Colonic mucosa (tissue), 4 donors: ENCODE data around the gene PCED1A. TPM values are rescaled to one million over a fixed set of nuclear protein-coding genes. Genes with fewer than 3 reads are reported as not detected.

Experiments used
- DNase-seq: peaks from one replicate; pipeline ENCODE4 v3.0.0-alpha.2; 2020
- H3K27ac ChIP-seq: fragments of 200-600 bp; one replicate; pipeline ENCODE4 v1.8.0; 2021
- H3K27me3 ChIP-seq: fragments of 200-600 bp; one replicate; pipeline ENCODE4 v1.8.0; 2021
- H3K36me3 ChIP-seq: fragments of 200-600 bp; one replicate; pipeline ENCODE4 v1.8.0; 2021
- H3K4me1 ChIP-seq: fragments of 200-600 bp; one replicate; pipeline ENCODE4 v1.8.0; 2021; ENCODE audit warnings: mild to moderate bottlenecking
- H3K4me3 ChIP-seq: fragments of 200-600 bp; one replicate; pipeline ENCODE4 v1.8.0; 2021
- H3K9ac ChIP-seq, 2 donors: one replicate each; pipeline ENCODE4 v1.7.0; 2013; ENCODE audit warnings: control low read depth in 2 of 2, low read depth in 2 of 2, low read length in 2 of 2
- H3K9me3 ChIP-seq: fragments of 200-600 bp; one replicate; pipeline ENCODE4 v1.8.0; 2021
- intact Hi-C: fragments of 100-400 bp; cut with DNase I; formaldehyde crosslinking; loops from one replicate; pipeline ENCODE4 v1.14.1; 2022
- total RNA-seq, 2 donors: library from RNA; stranded (reverse); fragmentation: NEBNext Ultra II Directional in 1 of 2; extraction: Animal tissue kit (Norgen Biotek cat#: 25700) in 1 of 2; gene quantifications; one replicate each; pipeline ENCODE4 v1.2.1, GENCODE V29; 2021
- TF ChIP-seq, protein P1 (sequence below): fragments of 200-600 bp; IDR thresholded peaks from one replicate; pipeline ENCODE4 v1.8.0; 2022; ENCODE audit warnings: antibody characterized with exemption, mild to moderate bottlenecking
- donor health status: healthy.
- donor health status: DM: no; HTN: no; CAD: no.
- donor health status: DM: no; HTN: no; CAD: no.

PCED1A gene
- total RNA-seq, 2 donors from 2014 or later: 21.7 to 24.8 TPM

DNA sequence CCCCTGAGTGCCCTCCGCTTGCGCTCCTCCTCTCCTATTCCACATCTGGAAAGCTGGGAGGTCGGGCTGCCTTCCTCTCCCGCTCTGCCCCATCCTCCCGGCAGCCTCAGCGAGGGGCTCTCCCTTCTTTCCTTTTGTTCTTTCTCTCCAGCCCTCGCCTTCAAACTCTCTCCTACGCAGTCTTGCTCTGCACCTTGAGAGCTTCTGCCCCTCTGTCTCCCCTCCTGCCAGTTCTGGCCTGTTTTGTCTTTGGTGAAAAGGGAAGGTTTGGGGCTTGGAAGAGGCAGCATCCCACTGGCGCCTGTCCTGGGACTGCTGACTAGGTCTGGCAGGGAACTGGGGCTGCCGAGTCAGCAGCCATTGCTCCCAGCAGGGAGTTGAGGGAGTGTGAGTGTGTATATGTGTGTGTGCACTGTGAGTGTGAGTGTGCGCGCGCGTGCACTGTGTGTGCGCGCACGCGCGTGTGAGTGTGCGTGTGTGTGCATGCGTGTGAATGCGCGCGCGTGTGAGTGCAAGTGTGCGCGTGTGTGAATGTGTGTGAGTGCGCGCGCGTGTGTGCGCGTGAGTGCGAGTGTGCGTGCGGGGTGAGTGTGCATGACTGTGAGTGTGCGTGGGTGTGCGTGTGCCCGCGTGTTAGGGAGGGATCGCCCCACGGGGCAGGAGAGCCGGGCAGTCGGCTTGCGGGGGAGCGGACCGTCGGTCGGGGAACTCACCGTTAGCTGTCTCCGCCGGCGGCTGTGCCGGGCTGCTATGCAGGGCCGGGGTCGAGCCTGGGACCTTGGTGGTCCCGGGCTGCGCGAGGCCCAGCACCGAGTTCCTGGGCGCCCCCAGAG, 40.6 kb downstream of the PCED1A start:
- DNase-seq: no peak
- H3K4me3 ChIP-seq: peak overlapping the region; percentile 9
- H3K36me3 ChIP-seq: no peaks in the 10 kb centered on the region
- H3K27ac ChIP-seq: no peak overlapping the region
- TF ChIP-seq, protein P1, sequence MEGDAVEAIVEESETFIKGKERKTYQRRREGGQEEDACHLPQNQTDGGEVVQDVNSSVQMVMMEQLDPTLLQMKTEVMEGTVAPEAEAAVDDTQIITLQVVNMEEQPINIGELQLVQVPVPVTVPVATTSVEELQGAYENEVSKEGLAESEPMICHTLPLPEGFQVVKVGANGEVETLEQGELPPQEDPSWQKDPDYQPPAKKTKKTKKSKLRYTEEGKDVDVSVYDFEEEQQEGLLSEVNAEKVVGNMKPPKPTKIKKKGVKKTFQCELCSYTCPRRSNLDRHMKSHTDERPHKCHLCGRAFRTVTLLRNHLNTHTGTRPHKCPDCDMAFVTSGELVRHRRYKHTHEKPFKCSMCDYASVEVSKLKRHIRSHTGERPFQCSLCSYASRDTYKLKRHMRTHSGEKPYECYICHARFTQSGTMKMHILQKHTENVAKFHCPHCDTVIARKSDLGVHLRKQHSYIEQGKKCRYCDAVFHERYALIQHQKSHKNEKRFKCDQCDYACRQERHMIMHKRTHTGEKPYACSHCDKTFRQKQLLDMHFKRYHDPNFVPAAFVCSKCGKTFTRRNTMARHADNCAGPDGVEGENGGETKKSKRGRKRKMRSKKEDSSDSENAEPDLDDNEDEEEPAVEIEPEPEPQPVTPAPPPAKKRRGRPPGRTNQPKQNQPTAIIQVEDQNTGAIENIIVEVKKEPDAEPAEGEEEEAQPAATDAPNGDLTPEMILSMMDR: no peak
- H3K9ac ChIP-seq: peak overlapping the region in 1 of 2 donors; percentile 43
- intact Hi-C loops: no loop called here
- H3K4me1 ChIP-seq: peaks cover 4% of the 10 kb centered on the region
- H3K27me3 ChIP-seq: peaks cover 41% of the 10 kb centered on the region
- H3K9me3 ChIP-seq: no peaks in the 10 kb centered on the region

DNA sequence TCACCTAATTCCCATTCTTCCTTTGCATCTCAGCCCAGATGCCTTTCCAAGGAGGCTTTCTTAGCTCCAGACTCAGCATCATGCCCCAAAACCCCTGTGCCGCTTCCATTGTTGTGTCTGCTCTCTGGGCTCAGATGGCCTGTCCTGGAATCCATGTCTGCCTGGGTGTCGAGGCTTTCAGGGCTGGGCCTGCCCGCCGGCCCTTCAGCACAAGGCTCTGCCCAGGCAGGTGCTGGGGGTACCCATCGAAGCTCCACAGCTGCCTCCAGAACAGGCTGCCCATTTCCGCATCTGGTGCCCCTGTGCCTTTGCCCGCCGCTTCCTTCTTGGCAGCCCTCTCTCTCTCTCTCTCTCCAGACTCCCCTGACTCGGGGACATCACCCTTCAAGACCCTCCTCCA, 41.2 kb downstream of the PCED1A start:
- no peak for DNase-seq
- TF ChIP-seq, protein P1: no peak
- H3K9ac ChIP-seq: no peak overlapping the region
- no peaks in the 10 kb centered on the region for H3K9me3 ChIP-seq
- peaks cover 4% of the 10 kb centered on the region for H3K4me1 ChIP-seq
- no peak overlapping the region for H3K4me3 ChIP-seq
- intact Hi-C loops: no loop called here
- H3K36me3 ChIP-seq: no peaks in the 10 kb centered on the region
- H3K27ac ChIP-seq: no peak overlapping the region
- peaks cover 35% of the 10 kb centered on the region for H3K27me3 ChIP-seq

DNA sequence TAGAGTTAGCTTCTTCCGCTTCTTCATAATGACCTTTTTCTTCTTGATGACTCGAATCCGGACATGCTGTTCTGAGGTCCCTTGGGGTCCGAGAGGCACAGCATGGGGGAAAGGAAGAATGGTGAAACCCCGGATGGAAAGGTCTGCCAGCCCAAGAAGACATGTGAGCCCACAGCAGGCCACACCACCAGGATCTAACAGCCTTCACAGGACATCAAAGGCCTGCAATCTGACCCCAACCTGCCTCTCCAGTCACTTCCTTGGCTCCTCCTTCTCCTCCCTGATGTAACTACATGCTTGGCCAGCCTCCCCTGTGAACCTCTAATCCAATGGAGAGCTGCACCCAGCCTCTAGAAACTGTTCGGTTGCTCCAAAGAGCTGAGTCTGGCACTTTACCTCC, 41.6 kb downstream of the PCED1A start:
- no peak for DNase-seq
- H3K4me3 ChIP-seq: no peak overlapping the region
- no peak overlapping the region for H3K9ac ChIP-seq
- no peaks in the 10 kb centered on the region for H3K9me3 ChIP-seq
- H3K27me3 ChIP-seq: peaks cover 35% of the 10 kb centered on the region
- TF ChIP-seq, protein P1: no peak
- no peak overlapping the region for H3K27ac ChIP-seq
- H3K36me3 ChIP-seq: no peaks in the 10 kb centered on the region
- intact Hi-C loops: no loop called here
- H3K4me1 ChIP-seq: peaks cover 4% of the 10 kb centered on the region

DNA sequence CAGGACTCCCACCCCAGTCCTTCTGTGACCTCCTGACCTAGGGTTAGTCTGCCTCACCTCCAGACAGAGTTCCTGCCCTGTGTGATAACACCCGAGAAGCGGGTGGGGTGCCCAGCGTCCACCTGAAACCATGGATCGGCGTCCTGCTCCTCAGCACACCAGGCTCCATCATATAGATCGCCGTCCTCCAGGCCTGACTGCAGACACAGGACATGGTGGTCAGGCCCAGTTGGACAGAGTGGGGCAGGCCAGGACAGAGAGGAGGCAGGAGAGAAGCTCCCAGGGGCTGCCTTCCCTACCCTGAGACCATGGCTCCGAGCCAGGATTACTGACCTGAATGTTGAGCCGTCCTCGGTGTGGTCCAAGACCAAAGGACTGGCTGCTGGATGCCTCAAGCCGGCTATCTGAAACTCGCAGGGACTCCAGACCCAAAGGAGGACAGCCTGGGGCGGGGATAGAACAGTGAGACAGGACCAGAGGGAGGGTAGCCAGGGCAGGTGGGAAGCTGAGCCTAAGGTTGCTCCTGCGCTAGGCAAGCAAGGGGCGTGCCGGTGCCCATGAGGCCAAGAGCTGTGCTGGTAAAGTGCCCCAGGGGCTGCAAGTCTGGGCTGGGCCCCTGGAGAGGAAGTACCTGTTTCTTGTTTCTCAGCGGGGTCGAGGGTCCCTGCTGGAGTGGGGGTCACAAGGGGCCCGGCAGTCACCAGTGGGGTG, 42.2 kb downstream of the PCED1A start:
- Histone ChIP-seq H3K9ac (no peak overlapping the region), H3K27me3 (peaks cover 35% of the 10 kb centered on the region), H3K27ac (no peak overlapping the region), H3K36me3 (no peaks in the 10 kb centered on the region), H3K4me1 (peaks cover 4% of the 10 kb centered on the region), H3K4me3 (no peak overlapping the region), H3K9me3 (no peaks in the 10 kb centered on the region)
- intact Hi-C loops: no loop called here
- no peak for DNase-seq
- TF ChIP-seq, protein P1: no peak

DNA sequence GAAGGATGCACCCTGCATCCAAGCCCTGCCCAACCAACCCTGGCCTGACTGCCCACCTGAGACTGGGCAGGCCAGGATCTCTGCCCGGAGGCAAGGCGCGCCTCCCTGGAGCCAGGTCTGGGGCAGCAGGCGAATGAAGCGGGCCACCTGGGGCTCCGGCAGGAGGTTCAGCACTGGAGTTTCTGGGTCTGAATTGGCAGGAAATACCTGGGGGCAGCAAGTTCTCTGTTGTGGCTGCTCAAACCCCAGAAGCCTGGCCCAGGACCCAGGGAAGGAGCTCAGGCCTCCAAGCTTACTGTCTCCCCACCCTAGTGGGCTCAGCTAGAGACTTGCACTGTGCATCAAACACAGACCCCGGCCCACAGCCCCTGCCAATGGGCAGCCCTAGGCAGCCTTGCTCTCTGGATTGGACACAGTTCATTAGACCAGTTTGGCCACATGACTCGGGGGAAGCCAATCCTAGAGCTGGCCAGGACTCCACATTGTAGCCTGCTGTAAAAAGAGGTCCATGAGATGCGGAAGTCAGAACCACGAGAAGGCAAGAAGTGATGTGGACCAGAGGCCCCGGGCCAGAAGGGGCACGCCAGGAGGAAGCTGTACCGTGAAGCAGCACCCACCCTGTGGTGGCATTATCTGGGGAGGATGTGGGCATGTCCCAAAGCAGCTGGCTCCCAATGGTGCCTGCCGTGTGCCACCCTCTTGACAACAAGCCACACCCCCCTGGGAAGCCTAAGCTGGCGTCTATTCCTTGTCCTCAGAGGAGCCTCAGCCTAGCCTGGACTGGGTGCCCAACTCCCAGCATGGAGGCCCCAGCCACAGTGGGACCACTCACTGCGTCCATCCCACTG, 43.1 kb downstream of the PCED1A start:
- Histone ChIP-seq H3K9ac (no peak overlapping the region), H3K27me3 (peaks cover 35% of the 10 kb centered on the region), H3K4me1 (peaks cover 4% of the 10 kb centered on the region), H3K27ac (no peak overlapping the region), H3K4me3 (no peak overlapping the region), H3K36me3 (no peaks in the 10 kb centered on the region), H3K9me3 (no peaks in the 10 kb centered on the region)
- DNase-seq: no peak
- intact Hi-C loops: no loop called here
- TF ChIP-seq, protein P1: no peak
